Stimulated activated CD4-positive, alpha-beta T cell treated with anti-CD3 and anti-CD28 coated beads, Interleukin-15, amount 100 ng/mL, for 24 hours (primary cell): Measurements from ENCODE around the gene AKR1C4.
"Not testable (repeated sequence)": the region's sequence is repeated elsewhere in the genome, so short reads cannot be mapped to it uniquely, and the experiment has no call there.

Source experiments
- DNase-seq: peaks from one replicate; pipeline ENCODE4 v3.0.0-alpha.2; 2020

AKR1C4 gene

DNA sequence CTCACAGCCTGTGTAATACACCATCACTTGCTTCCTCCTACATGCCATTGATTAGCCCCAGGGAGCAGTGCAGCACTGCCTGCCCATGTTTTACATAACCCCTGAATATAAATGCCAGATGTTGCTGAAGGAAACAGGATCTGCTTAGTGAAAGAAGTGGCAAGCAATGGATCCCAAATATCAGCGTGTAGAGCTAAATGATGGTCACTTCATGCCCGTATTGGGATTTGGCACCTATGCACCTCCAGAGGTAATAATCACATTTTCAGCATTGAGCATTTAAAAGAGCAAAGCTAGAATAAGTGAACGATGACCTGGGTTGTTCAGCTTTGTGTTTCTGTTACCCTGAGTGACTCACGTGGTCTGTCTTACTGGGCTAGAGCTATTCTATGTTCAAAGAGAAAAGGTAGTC lies at the start of gene AKR1C4:
TSS of gene AKR1C4 (plus strand) at position 136 of the 412 bp plus-strand sequence. CDS start at position 167, 31 bp downstream.
- DNase-seq, result no peak

DNA sequence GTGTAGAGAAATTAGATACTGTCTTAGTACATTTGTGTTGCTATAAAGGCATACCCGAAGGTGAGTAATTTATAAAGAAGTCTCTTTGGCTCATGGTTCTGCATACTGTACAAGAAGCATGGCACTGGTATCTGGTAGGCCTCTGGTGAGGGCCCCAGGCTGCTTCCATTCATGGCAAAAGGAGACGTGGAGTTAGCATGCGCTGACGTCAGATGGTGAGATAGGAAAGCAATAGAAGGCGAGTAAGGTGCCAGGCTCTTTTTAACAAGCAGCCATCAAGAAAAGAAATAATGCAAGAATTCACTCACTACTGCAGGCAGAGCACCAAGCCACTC lies 49.8 kb upstream of the AKR1C4 start:
- no peak for DNase-seq

DNA sequence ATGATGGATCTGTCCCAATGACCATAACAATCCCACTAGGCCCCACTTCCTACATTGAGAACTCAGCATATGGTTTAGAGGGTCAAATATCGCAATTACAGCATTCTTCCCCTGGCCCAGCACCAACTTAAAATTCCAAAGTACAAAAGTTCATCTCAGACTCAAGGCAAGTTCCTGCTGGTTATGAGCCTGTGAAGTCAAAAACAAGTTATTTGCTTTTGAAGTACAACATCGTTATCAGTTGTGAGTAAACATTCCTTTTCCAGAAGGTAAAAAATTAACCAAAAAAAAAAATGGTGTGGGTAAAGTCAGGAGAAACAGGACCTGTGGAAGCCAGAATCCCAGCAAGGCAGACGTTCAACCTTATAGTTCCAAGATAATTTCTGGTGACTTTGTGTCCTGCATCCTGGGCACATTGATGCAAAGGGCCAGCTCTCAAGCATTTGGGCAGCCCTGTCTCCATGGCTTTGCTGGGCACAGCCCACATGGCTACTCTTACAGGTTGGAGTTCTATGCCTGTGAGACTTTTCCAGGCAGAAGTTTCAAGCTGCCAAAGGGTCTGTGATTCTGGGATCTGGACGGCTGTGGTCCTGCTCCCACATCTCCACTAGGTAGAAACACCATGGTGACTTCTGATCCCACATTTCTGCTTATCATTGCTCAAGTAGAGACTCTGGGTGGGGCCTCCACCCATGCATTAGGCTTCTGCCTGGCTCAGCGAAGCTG lies 49.2 kb upstream of the AKR1C4 start:
- no peak for DNase-seq

GRCh38 chr10:5147981-5148677 lies 48.5 kb upstream of the AKR1C4 start:
- DNase-seq, result no peak

DNA sequence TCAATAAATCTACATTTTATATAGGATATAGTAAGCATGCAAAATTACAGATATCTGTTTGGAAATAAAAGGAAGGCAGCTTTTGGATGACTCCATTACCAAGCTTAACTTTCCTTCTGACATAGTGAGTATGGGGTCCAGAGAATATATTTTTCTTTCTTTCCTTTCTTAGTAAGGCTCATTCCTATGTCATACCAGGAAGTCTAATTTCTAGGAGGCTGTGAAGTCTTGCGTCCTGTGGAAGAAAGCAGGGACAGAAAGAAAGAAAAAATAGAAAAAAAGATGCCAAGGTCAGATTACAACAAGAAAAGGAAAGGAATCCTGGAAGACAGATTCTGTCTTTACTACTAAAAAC lies 48.0 kb upstream of the AKR1C4 start:
- DNase-seq, result no peak

GRCh38 chr10:5151076-5151475 lies 45.6 kb upstream of the AKR1C4 start:
- no peak for DNase-seq

DNA sequence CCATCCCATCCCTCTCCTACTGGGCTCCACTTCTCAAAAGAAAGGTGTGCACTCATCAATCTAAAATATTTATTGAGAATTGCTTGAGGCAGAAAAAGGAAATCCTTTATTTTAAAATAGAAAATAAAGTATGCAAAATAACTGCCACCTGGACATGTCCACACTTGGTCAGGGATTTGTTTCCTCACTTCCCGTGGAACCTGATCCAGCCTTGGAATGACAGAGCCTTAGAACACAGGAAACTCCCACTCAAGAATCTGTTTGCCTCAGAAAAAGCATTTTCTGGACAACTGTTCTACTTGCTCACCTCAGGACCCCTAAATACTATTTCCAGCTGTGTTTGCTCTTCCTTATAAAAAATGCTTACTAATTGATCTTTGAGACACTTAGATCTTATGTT lies 40.7 kb upstream of the AKR1C4 start:
- no peak for DNase-seq

DNA sequence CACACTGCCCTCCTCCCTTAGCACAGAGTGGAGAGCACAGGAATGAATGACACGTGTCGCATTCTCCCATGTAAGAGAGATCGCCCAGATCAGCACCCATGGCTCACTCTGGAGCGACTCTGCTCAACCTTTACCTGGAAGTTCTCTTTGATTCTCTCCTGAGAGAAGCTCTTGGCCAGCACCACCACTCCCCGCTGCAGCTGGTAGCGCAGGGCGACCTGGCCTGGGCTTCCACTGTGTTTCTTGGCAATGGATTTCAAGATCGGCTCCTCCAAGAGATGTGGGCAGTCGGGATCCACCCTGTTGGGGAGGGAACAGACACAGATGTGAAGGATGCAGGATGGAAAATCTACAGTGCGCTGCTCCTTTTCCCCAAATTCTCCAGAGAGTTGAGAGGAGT lies 39.1 kb upstream of the AKR1C4 start:
- DNase-seq, result no peak

DNA sequence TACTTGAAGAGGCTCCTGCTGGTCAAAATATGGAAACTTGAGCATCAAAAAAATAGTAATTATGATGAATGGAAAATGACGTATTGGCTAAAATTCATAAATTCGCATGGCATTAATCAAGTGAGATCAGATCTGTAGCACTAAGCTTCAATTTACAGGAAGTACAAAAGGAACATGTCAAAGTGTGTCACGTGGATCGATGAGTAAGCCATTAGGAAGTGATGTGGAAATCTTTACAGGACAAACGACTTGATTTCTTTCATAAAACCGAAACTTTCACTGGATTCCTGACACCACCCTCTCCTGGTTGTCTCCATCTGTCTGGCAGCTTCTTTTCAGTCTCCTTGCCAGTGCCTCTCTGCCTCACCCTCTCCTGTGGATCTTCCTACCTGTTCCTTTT lies 37.5 kb upstream of the AKR1C4 start:
- no peak for DNase-seq

DNA sequence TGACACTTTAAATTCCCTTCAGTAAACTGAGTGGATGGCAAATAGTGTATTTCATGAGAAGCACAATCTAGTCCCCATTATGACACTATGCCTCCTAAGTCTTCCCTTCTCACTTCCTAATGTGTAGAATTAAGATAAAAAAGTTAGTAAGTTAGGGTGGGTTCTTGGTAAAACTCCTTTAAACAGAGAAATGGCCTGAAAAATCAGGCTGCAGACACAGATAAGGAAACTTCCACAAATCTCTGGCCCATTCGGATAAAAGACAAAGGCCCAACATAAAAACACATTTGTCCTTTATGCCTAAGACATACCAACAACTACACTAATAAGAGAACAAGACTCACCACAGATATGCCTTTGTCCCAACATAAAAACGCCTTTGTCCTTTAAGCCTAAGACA lies 33.1 kb upstream of the AKR1C4 start:
- DNase-seq, result no peak

GRCh38 chr10:5165738-5166137 lies 30.9 kb upstream of the AKR1C4 start:
- no peak for DNase-seq

DNA sequence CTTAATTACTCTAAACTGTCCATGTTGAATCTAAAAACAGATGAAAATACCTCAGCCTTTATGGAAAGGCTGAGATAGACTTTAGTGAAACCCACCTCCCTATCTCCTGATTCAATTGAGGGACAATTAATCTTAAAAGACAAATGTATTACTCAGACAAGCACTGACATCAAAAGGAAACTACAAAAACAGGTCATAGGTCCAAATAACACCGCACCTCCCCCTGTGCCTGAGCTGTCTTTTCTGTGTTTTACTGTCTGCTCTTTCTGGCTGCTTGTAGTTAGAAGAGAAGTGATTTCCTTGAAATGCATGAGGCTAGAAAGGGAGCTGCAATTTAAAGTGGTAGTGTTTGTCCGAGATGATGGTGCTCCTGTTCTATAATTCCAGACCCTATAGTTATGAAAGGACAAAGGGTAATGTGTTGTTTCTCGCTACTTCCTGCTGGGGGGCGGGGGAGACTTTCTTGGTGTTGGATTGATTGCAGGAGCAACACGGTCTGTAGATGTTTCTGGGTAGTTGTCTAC lies 27.7 kb upstream of the AKR1C4 start:
- DNase-seq, result peak; percentile 50

GRCh38 chr10:5175581-5175980 lies 21.1 kb upstream of the AKR1C4 start:
- not testable (repeated sequence) for DNase-seq

GRCh38 chr10:5180503-5180902 lies 16.1 kb upstream of the AKR1C4 start:
- DNase-seq, result not testable (repeated sequence)

GRCh38 chr10:5183923-5184322 lies 12.7 kb upstream of the AKR1C4 start:
- no peak for DNase-seq

- DNase-seq, result no peak
These were observed 11.5 kb upstream of the AKR1C4 start, which contains the start of gene AKR1C8 for GRCh38 chr10:5184987-5185775. TSS of gene AKR1C8 (minus strand) at chr10:5185150. CDS start at chr10:5185104, 46 bp downstream.

DNA sequence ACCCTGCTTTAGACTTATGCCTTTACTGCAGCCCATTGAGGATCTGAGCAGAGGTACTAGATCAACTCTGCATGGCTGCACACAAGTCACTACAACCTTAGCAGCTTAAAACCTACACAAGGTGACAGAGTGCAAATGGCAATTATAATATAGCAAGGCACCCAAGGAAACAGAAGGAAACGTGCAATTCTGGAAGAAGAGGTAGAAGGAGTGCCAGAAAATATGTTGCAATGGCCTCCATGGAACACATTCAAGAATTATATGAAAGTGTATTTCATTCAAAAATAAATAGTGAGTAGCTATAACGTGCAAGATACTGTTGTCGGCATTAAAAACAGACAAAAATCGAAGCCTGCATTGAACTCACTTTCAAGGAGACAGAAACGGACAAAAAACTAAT lies 8.8 kb upstream of the AKR1C4 start:
- no peak for DNase-seq

- DNase-seq, result no peak
These were observed 8.3 kb upstream of the AKR1C4 start for GRCh38 chr10:5188358-5188757.

- DNase-seq, result no peak
These were observed 2.2 kb upstream of the AKR1C4 start for GRCh38 chr10:5194431-5194830.

DNA sequence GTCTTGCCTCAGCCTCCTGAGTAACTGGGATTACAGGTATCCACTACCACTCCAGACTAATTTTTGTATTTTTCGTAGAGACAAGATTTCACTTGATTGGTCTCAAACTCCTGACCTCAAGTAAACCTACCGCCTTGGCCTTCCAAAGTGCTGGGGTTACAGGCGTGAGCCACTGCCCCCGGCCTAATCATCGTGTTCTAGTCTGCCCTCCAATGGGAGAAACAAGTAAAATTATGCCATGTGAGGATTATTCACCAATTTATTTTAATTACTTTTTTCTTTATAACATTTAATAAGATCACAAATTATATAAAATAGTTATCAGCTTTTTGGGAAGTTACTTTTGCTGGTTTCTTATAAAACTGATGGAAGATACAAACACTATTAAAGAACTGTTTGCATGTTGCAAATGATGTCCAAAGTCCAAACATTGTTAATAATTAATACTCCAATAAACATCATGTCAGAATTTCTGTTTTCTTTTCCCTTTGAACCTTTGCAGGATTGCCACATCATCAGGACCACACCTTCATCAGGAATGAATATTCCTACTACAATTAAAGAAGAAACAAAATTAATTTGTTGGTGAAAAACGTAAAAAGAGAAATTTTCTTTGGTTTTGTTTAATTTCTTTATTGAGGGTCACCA lies 786 bp upstream of the AKR1C4 start:
- DNase-seq, result no peak

DNA sequence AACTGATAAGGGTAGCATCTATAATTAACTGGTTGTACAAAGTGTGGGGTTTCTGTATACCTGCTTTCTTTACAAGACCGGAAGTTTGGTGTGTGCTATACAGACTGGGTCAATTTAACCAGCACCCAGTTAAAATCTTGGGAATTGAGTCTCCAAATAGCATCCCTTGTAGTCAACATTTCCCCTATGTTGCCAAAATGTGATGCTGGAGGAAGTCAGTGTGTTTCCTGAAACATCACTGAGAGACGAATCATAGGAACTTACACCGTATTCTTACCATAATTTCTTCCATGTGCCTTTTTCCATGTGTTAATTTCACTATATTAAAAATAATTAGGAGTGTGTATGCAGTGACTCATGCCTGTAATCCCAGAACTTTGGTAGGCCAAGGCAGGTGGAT lies 1.7 kb downstream of the AKR1C4 start:
- no peak for DNase-seq

DNA sequence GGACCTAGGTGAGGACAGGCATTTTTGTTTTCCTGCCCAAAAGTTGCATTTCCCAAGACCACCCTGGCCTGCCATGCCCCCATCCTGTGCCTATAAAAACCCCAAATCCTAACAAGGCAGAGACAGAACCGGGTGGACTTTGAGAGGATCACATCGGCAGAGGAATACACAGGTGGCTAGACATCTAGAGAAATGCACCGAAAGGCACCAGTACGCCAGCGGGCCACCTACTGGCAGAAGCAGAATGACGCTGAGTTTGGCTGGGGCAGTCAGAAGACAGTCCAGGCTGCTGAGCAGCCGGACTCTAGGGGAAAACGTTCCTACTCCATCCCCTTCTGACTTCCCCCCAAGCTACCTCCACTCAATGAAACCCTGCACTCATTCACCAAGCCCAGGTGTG lies 2.8 kb downstream of the AKR1C4 start:
- DNase-seq, result peak; percentile 3

GRCh38 chr10:5206799-5207198 lies 10.2 kb downstream of the AKR1C4 start:
- no peak for DNase-seq
